Measurements from ENCODE around the gene KAZN. TPM values are rescaled to one million over a fixed set of nuclear protein-coding genes. Genes with fewer than 3 reads are reported as not detected.
"Not testable (repeated sequence)": the region's sequence is repeated elsewhere in the genome, so short reads cannot be mapped to it uniquely, and the experiment has no call there.

Gene KAZN
- polyA plus RNA-seq, 1 donor, result 14.6 TPM

- DNase-seq, result no peak
Measured at GRCh38 chr1:15016526-15016925, 418.0 kb downstream of the KAZN start.

GRCh38 chr1:15017120-15017519 lies 418.6 kb downstream of the KAZN start:
- DNase-seq, result no peak

GRCh38 chr1:15018767-15019166 lies 420.3 kb downstream of the KAZN start:
- DNase-seq, result no peak

DNA sequence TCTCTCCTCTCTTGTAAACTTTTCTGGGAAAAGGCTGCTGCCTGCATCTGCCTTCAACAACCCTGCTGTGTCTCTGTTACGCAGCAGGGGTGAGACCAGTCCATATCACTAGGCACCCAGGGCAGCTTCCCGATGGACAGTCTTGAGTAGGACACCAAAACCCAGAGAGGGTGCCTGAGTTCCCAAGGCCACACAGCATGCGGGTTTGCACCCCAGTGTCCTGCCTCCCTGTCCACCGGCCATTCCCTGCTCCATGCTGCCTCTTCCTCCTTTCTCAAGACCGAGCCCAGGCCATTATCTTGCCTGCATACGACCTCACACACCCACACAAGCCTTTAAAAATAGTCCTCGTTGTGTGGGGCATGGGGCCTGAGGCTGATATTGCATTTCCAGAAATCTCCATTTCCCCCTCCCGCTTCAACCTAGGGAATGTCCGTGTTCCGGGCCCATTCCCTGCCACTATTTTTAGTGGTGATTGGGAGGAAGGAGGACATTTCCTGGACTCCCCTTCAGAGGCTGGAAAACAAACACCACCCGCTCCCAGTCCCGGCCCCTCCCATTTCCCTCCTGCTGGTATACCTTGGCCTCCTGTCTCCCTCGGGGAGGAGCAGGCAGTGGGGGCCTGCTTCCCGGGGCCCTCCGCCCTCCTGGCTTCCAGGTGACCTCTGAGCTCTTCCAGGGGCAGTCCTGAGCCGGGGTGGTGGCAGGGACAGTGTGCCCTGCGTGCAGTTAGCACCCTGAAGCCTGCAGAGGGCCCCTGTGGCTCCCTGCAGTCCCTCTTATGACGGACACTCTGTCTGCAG lies 422.7 kb downstream of the KAZN start:
- no peak for DNase-seq

DNA sequence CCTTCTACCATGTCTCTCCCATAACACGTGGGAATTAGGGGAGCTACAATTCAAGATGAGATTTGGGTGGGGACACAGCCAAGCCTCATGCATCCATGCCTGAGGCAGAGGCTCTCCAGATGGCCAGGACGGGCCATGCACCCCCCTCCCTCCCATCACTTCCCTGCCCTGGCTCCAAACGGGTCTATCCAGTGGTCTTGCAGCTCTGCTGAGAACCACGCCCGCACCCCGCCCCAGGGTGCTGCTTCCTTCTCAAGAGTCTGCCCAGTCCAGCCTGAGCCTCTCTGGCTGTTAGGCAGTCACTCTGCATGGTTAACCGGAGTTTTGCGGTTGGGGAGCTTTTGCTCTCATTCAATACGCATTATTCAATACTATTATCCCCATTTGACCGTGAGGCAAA lies 423.6 kb downstream of the KAZN start:
- no peak for DNase-seq

GRCh38 chr1:15023205-15023604 lies 424.7 kb downstream of the KAZN start:
- no peak for DNase-seq

DNA sequence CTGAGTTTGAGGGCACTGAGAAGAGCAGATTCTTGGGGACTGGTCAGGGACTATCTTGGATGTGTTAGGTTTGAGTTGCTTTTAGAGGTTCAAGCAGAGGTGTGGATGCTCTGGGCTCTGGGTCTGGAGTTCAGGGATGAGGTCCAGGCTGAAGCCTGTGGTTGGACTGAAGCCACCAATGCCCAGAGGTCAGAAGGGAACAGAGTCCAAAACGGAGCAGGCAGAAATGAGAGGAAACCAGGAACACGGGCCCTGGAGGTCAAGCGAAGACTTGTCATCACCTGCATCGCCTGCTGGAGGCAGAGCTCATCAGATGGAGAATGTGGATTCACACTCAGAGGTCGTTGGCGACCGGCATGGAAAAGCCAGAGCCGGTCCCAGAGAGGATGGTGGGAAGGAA lies 425.5 kb downstream of the KAZN start:
- DNase-seq, result no peak

GRCh38 chr1:15026117-15026489 lies 427.6 kb downstream of the KAZN start:
- DNase-seq, result no peak

DNA sequence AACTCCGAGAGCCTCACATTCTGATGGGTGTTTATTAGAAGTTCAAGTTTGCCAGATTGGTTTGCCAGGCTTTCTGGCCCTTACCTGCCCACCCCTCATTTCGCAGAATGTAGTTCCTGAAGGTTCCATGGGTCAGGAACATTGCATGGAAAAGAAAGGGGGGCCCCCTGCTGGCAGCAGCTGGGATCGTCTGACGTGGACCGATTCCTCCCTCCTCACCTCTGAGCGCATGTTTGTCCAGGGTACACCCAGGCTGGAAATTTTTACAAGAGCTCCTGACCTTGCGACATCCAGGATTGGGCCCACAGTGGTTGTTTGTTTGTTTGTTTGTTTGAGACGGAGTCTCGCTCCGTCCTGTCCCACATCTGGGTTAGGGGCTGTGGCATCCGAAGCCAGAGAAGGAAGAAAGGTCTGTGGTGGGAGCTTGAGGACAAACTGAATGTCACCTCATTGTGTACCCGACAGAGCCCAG lies 429.1 kb downstream of the KAZN start:
- DNase-seq, result peak; percentile 65

- no peak for DNase-seq
Measured at GRCh38 chr1:15028102-15028501, 429.6 kb downstream of the KAZN start.

- no peak for DNase-seq
Measured at GRCh38 chr1:15028616-15029015, 430.1 kb downstream of the KAZN start.

DNA sequence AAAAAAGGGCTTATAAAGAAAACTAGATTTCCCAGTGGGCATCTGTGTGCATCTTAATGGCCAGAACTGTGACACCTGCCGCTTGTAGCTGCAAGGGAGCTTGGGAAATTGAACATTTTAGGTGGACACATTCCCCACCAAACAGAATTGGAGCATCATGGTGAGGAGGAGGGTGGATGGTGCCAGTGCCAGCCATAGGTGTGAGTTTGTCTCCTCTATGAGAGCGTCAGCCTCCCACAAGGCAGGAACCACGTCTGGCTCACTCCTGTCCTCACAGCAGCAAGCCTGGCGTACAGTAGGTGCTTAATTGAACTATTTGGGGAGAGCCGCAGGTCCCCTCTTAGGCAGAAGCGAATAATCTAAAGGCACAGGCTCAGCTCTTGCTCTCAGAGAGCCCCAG lies 430.6 kb downstream of the KAZN start:
- no peak for DNase-seq

- no peak for DNase-seq
Measured at GRCh38 chr1:15029786-15030185, 431.3 kb downstream of the KAZN start.

GRCh38 chr1:15031251-15031933 lies 432.9 kb downstream of the KAZN start:
- no peak for DNase-seq

- no peak for DNase-seq
Measured at GRCh38 chr1:15033264-15033663, 434.8 kb downstream of the KAZN start.

GRCh38 chr1:15034656-15035055 lies 436.2 kb downstream of the KAZN start:
- DNase-seq, result no peak

- no peak for DNase-seq
Measured at GRCh38 chr1:15035236-15035635, 436.8 kb downstream of the KAZN start.

- DNase-seq, result no peak
Measured at GRCh38 chr1:15036101-15036500, 437.6 kb downstream of the KAZN start.

DNA sequence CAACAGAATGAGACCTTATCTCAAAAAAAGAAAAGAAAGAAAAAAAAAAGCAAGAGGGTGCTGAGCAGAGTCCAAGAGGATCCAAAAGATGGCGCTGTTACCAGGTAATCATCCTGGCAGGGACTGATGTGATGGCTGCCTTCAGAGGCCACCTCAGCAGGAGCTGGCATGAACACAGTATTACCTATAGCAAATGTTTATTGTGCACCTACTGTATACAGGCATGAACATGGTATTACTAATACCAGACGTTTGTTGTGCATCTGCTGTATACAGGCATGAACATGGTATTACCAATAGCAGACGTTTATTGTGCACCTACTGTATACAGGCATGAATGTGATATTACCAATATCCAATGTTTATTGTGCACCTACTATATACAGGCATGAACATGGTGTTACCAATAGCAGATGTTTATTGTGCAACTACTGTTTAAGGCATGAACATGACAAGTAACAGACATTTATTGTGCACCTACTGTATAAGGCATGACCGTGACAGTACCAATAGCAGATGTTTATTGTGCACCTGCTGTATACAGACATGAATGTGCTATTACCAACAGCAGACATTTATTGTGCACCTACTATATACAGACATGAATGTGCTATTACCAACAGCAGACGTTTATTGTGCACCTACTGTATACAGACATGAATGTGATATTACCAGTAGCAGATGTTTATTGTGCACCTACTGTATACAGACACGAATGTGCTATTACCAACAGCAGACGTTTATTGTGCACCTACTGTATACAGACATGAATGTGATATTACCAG lies 439.9 kb downstream of the KAZN start:
- no peak for DNase-seq

- no peak for DNase-seq
Measured at GRCh38 chr1:15039017-15039648, 440.6 kb downstream of the KAZN start.

- DNase-seq, result no peak
Measured at GRCh38 chr1:15039901-15040300, 441.4 kb downstream of the KAZN start.

DNA sequence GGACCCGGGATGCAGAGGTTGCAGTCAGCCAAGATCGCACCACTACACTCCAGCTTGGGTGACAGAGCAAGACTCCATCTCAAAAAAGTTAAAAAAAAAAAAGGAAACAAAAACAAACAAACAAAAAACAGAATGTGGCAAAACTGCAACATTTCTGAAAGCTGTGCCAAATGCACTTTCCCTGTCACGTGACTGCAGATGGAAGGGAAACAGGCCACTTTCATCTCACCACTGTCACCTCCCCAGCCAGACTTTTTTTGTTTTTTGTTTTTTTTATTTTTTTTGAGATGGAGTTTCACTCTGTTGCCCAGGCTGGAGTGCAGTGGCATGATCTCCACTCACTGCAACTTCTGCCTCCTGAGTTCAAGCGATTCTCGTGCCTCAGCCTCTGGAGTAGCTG lies 442.2 kb downstream of the KAZN start:
- not testable (repeated sequence) for DNase-seq

DNA sequence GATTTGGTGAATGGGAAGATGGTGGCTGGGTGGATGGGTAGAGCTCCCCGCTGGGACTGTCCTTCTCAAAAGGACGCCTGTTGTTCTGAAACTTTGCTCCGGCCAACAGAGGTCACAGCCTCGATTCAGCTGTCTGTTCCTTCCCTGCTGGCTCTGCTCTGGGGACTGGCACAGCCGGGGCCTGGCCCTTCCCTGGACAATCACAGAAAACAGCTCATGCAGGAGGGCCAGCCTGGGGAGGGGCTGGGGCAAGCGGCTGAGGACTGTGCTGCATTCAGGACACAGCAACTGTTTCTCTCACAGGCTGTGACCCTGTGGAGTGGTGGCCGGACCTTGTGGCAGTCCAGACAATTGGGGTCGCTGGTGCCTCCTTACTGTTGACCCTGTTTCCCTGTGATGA lies 444.4 kb downstream of the KAZN start:
- no peak for DNase-seq

Data from hindlimb muscle (tissue), 1 donor.